ENCODE results near the gene RIT2.
"Not testable (repeated sequence)": the region's sequence is repeated elsewhere in the genome, so short reads cannot be mapped to it uniquely, and the experiment has no call there.

RIT2 gene

DNA sequence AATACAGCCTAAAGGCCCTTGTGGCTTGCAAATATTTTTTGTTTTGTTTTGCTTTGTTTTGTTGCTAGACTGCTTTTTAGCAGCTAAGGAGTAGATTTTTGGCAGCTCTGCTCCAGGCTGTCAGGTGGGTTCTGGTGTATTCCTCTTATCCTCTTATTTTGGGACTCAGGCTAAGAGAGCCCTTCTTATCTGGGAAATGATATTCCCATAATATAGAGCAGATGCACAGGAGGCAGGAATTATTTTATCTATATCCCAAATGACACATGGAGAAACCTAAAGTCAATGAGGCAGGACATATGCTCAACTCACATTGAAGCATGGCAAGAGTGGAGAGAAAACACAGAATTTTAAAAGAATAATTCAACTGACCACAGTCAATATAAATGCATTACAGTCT, 369.6 kb downstream of the RIT2 start:
- DNase-seq = no peak

DNA sequence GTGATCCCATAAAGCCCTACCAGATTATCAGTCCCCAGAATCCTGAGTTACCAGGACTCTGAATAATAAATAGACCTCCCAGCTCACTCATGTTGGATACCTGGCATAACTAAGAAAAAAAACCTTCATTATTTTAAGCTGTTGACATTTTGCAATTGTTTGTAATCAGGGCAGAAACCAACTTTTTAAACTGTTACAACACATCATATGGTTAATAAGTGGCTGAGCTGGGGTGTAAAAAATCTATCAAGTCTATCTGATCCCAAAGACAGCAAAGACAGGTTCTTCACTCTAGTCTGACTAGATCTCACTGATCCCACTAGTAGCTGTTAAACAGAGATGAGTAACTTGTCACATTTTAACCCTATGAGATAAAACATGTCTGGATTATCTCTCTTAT, 370.3 kb downstream of the RIT2 start:
- DNase-seq = no peak

DNA sequence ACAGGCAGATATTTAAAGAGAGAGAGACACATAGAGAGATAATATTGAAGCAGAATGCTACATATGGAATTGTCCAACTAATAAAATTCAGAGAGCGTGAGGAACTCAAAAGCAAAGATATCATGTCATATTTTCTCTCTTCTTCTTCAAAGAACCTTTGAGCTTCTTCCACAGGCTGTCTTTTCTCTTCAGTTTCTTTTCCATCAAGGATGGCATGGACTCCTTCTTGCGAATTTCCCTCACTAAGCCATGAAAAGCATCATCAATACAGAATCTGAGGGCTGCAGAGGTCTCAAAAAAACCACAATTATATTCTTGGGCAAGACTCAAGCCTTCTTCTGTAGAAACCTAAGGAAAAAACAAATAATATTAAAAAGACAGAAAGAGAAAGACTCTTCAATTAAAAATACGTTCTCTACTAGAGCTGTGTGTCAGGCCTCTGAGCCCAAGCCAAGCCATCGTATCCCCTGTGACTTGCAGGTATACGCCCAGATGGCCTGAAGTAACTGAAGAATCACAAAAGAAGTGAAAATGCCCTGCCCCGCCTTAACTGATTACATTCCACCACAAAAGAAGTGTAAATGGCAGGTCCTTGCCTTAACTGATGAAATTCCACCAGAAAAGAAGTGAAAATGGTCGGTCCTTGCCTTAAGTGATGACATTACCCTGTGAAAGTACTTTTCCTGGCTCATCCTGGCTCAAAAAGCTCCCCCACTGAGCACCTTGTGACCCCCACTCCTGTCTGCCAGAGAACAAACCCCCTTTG, 371.9 kb downstream of the RIT2 start:
- DNase-seq = no peak

DNA sequence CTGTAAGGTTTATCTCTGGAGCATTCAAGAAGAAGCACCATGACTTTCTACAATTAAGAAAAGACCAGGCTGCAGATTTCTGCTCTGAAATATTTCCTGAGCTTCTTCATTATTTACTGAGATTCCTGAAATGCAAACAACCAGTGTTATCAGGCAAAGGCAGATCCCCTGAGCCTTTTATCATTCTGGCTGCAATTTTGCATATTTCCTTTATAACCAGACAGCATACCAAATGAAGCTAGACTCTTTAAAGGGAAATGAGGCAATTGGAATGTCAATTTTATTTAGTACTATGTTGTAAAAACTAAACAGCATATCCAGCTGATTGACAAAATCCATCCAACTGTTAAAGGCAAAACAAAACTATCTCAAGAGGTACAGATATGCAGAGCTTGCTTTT, 372.5 kb downstream of the RIT2 start:
- no peak for DNase-seq

DNA sequence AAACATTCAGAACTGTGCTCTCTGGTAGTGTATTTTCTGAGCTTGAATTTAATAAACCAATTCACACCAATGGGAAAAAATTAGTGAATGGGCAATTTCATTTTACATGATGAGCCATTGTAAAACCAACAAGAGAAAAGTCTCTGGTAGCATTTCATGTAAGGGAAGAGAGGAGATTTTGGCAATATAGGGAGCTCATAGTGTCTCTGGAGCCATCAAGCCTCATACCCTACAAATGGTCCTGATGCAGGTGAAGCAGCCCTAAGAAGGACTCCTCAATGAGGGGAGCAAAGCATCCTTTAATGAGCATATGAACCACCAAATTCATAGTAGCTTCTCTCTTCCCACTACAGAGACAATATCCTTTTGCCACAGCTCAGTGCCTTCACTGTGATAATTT, 373.0 kb downstream of the RIT2 start:
- no peak for DNase-seq

DNA sequence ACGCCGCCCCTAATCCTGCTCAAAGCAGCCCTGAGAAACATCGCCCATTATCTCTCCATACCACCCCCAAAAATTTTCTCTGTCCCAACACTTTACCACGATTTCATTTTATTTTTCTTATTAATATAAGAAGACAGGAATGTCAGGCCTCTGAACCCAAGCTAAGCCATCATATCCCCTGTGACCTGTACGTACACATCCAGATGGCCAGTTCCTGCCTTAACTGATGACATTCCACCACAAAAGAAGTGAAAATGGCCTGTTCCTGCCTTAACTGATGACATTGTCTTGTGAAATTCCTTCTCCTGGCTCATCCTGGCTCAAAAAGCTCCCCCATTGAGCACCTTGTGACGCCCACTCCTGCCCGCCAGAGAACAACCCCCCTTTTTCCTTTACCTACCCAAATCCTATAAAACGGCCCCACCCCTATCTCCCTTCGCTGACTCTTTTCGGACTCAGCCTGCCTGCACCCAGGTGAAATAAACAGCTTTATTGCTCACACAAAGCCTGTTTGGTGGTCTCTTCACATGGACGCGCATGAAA, 373.6 kb downstream of the RIT2 start:
- DNase-seq = not testable (repeated sequence)

DNA sequence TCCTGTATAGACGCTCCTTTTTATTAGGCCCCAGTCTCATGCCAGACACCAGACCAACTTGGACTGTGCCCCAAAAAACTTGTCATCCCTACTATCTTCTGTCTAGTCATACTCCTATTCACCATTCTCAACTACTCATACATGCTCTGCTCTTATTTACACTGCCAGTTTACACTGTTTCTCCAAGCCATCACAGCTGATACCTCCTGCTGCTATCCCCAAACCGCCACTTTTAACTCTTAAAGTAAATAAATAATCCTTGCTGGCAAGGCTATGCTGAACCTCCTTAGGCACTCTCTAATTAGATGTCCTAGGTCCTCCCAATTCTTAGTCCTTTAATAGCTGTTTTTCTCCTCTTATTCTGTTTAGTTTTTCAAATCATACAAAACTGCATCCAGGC, 374.2 kb downstream of the RIT2 start:
- DNase-seq = not testable (repeated sequence)

DNA sequence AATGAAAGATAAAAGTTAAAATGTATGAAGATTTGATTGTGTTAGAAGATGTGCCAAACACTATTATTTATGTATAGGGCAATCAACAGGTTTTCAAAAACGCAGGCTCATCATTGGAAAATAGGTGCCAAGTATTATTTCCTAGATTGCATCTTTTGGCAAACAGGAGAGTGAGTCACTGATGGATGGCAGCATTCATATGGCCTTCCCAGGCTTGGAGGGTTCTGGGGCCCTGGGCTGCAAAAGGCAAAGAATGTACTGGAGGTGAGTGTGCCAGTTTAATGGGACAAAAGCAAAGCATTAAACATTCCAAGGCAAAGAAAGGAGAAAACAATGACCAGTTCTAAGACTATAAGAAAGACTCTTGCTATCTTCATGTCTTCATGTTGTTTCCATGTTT, 379.4 kb downstream of the RIT2 start:
- no peak for DNase-seq

DNA sequence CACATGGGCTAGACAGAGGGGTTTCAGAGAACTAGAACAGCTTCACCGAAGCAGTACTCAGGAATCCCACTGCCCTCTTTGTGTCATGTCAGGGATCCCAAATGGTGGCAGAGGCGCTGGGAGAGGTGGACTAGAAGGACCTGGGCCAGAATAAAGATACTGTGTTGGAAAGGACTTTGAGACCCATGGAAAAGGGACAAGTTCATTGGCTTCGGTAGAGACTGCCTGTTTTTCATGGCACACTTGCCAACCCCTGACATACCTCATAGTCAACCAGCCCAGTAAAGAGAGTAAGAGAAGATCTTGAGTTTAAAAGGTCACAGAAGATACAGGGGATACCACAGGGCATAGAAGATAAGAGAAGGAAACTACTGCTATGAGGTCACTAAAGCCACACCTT, 381.0 kb downstream of the RIT2 start:
- DNase-seq = no peak

GRCh38 chr18:42730272-42730671, 385.2 kb downstream of the RIT2 start:
- no peak for DNase-seq

DNA sequence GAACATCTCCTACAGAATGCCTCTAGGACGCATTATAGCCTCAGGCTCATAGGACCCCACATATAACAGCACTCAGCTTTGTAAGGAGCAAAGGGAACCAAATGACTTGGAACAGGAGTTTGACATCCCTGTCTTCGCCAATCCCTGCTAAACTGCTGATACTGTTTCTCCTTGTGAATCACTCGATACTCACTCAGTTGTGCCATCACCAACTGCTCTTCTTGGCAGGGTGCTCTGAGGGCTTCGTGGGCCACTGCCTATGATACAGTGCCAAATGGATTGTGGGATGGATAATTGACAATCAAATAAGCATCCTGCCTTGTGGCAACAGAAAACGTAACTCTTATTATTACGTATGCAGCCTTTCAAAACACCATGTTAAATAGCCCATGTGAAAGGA, 396.3 kb downstream of the RIT2 start:
- DNase-seq = no peak

- no peak for DNase-seq
Observed at GRCh38 chr18:42712065-42712464, 403.4 kb downstream of the RIT2 start.

- no peak for DNase-seq
Observed at GRCh38 chr18:42707080-42707479, 408.4 kb downstream of the RIT2 start.

- no peak for DNase-seq
Observed at GRCh38 chr18:42706618-42707017, 408.9 kb downstream of the RIT2 start.

DNA sequence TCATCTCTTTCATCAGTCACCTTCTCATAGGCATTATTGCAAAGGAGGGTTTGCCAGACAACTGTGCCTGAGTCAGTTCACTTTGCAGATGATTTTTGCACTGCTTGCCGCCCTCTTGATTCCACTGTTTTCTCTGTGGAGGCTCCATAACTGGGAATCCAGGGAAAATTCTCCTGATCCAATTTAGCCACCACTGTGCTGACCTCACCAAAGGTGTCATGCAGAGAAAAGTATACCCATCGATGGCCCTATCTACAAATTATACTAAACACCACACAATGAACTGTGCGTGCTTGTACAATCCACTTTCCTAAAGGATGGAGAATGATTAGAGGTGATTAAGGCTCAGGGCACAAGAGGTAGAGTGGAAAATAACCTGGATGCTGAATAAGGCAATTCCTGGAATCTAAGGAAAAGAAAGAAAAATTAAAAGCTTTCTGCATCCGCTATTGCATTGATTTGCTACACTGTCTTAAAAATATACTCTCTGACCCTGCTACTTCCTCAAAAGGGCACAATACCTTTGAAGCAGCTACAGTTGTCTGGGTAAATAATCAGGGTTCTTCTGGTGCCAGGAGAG, 409.4 kb downstream of the RIT2 start:
- DNase-seq = no peak
